Measurements from ENCODE around the gene LOXL3. TPM values are rescaled to one million over a fixed set of nuclear protein-coding genes. Genes with fewer than 3 reads are reported as not detected.

LOXL3 gene
- 9.2 TPM for total RNA-seq

GRCh38 chr2:74553892-74554819 is at the start of gene LOXL3, which contains the start of gene DOK1:
Gene LOXL3 (minus strand): TSS chr2:74553942. CDS start chr2:74552634, 1,308 bp downstream.
Gene DOK1 (plus strand): TSS chr2:74554720. CDS start chr2:74554755, 35 bp downstream.
- intact Hi-C loops (cut with DNase I), result no loop called here
- ATAC-seq (peak; percentile 91), DNase-seq (ENCODE audit: low spot score) (peak; percentile 94)

GRCh38 chr2:74602586-74603281 is 49.0 kb upstream of the LOXL3 start:
- ATAC-seq, result no peak
- intact Hi-C loops (cut with DNase I), result no loop called here
- no peak for DNase-seq (ENCODE audit: low spot score)

DNA sequence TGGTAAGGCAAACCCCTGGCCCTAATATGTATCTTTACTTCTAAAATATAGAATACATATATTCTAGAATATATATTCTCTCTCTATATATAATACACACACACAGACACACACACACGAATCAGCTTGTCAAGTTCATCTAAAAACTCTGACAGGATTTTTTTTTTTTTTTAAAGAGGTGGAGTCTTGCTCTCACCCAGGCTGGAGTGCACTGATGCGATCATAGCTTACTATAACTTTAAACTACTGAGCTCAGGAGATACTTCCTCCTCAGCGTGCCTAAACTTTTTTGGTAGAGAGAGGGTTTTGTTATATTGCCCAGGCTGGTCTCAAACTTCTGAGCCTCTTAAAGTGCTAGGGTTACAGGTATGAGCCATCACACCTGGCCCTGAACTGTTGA is 45.9 kb upstream of the LOXL3 start:
- DNase-seq (ENCODE audit: low spot score) (no peak), ATAC-seq (no peak)
- intact Hi-C loops (cut with DNase I), result no loop called here

- ATAC-seq (no peak), DNase-seq (ENCODE audit: low spot score) (no peak)
- intact Hi-C loops (cut with DNase I), result no loop called here
Observed at GRCh38 chr2:74597410-74597809, 43.7 kb upstream of the LOXL3 start.

DNA sequence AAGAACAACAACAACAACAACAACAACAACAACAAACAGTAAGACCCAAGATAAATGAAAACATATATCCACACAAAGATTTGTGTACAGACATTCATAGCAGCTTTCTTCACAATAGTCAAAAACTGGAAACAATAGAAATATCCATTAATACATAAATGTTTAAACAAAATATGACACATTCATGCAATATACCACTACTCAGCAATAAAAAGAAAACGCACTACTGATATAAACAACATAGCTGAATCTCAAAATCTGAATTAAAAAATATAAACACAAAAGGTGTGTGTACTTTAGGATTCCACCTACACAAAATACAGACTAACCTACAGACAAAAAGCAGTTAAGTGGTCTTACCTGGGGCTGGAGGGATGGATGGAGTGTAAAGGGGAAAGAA is 42.8 kb upstream of the LOXL3 start:
- DNase-seq (ENCODE audit: low spot score) (no peak), ATAC-seq (no peak)
- intact Hi-C loops (cut with DNase I), result no loop called here

- intact Hi-C loops (cut with DNase I), result no loop called here
- no peak for DNase-seq (ENCODE audit: low spot score)
- no peak for ATAC-seq
Observed at GRCh38 chr2:74593826-74594772, 40.4 kb upstream of the LOXL3 start.

- intact Hi-C loops (cut with DNase I), result loop anchor here (5.0 kb wide), 1 partner anchor 106 kb away; the partner anchor contains the start of genes CCDC142 and TTC31
- ATAC-seq (no peak), DNase-seq (ENCODE audit: low spot score) (no peak)
Observed at GRCh38 chr2:74588664-74589063, 34.9 kb upstream of the LOXL3 start.

- intact Hi-C loops (cut with DNase I), result loop anchor here (5.0 kb wide), 1 partner anchor 105 kb away; the partner anchor contains the start of genes CCDC142 and TTC31
- peak; percentile 91 for ATAC-seq
- DNase-seq (ENCODE audit: low spot score), result peak; percentile 70
Observed at GRCh38 chr2:74587664-74588277, 34.0 kb upstream of the LOXL3 start.

GRCh38 chr2:74585406-74586185 is 31.9 kb upstream of the LOXL3 start:
- DNase-seq (ENCODE audit: low spot score), result peak; percentile 69
- intact Hi-C loops (cut with DNase I), result loop anchor here (5.0 kb wide), 1 partner anchor 103 kb away; the partner anchor contains the start of genes CCDC142 and TTC31
- ATAC-seq, result no peak

GRCh38 chr2:74584088-74584645 is 30.4 kb upstream of the LOXL3 start:
- no peak for DNase-seq (ENCODE audit: low spot score)
- ATAC-seq, result no peak
- intact Hi-C loops (cut with DNase I), result no loop called here

DNA sequence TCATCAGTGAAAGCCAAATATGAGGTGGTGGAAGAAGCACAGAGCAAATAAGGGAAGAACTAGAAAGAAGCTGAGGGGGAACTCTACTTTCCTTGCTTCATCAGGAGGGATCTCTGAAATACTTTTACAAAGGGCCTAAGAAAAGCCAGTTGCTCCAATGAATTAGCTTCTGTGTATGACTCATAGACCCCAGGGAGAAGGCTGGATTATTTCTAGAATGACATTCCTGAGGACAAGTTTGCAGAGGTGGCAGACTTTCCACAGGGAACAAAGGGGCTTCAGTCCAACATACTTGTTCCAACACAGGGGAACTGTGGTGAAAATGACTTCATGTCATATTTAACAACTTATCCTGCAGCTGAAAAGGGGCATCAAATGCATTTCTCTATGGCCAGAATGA is 29.8 kb upstream of the LOXL3 start:
- peak; percentile 64 for ATAC-seq
- DNase-seq (ENCODE audit: low spot score), result no peak
- intact Hi-C loops (cut with DNase I), result no loop called here

DNA sequence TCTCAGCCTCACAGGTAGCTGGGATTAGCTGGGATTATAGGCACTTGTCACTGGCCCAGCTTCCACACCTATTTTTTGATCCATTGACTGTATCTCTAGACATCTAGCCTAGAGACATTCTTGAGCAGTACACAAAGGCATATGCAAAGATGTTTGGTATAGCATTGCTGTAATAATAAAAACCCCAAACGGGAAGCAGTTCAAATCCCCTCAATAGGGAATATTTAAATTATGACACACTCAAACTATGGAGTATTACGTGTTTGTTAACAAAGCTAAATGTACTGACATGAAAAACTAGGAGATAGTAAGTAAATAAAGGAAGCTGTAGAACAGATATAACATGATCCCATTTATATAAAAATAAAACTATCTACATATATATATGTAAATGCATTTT is 28.4 kb upstream of the LOXL3 start:
- DNase-seq (ENCODE audit: low spot score) (no peak), ATAC-seq (no peak)
- intact Hi-C loops (cut with DNase I), result no loop called here

DNA sequence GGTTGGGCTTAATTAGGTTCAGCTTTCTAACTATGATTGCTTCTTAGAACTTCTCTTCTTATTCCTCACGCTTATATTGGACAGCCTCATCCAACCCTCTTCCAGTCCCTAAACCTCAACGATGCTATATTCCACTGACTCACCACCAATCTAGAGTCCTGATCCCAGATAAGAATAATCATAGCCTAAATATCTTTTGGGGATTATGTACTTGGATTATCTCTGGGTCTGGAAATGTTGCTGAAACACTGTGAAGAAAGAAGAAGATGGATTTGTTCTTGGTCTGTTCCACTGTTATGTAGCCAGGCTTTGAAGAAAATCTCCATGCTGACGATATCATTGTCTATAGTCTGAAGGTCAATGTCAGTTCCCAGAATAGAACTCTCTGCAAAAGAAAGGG is 27.7 kb upstream of the LOXL3 start:
- DNase-seq (ENCODE audit: low spot score) (no peak), ATAC-seq (no peak)
- intact Hi-C loops (cut with DNase I), result no loop called here

- intact Hi-C loops (cut with DNase I), result no loop called here
- no peak for ATAC-seq
- no peak for DNase-seq (ENCODE audit: low spot score)
Observed at GRCh38 chr2:74578408-74578807, 24.7 kb upstream of the LOXL3 start.

GRCh38 chr2:74577448-74577847 is 23.7 kb upstream of the LOXL3 start:
- DNase-seq (ENCODE audit: low spot score), result no peak
- intact Hi-C loops (cut with DNase I), result no loop called here
- peak; percentile 48 for ATAC-seq

DNA sequence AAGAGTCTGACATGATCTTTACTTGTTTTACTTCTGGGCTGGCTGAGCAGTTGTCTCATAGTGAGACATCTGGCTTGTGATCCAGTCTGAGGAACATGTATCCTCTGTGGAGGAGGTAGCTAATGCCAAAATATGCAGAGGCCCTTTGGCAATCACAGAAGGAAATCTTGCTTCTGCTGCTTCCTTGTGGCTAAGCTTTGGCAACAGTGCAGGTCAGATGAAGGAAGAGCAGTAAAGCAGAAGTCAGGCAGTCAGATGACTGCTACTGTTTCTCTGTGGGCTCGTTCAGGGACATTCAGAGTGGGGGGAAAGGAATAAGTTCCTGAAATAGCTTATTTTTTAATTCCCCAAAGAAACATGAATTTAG is 23.1 kb upstream of the LOXL3 start:
- DNase-seq (ENCODE audit: low spot score) (peak; percentile 60), ATAC-seq (peak; percentile 97)
- intact Hi-C loops (cut with DNase I), result no loop called here

DNA sequence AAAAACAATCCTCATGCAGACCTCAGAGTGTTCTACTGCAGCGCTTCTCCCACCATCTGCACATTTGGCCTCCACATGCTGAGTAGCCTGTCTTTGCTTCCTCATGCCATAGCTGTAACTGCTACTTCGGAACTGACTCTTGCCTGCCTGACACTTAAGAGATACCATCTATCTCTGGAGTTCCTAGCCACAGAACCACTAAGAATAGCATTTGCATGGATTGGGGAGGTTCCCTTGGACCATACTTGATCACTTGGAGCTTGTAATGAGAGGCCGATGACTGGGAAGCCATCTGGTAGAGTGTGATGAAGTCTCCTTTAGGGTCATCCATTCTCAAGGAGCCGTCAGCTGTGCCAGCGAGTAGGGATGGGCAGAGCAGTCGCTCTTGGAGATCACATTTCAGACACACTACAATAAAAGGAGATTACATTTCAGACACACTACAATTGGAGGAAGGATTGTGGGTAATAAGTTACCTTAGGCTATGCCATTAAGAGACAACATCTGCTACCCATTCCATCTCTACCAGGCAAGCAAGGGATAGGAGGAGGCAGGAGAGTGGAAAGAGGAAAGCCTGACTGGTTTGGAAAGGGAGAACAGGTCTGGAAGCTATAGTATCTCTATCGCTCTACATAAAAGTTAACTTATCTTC is 22.6 kb upstream of the LOXL3 start:
- DNase-seq (ENCODE audit: low spot score) (no peak), ATAC-seq (peak; percentile 25)
- intact Hi-C loops (cut with DNase I), result no loop called here
